PC-9 (cell line): ENCODE results near the gene COTL1. TPM values are rescaled to one million over a fixed set of nuclear protein-coding genes. Genes with fewer than 3 reads are reported as not detected.

ENCODE experiments used
- BruUV-seq: library from RNA; stranded (reverse); fragments of 400-500 nt; replicated peaks from 2 replicates; lab custom pipeline; 2021; lab: Mats Ljungman, UMichigan
- CTCF ChIA-PET: fragments of 300-600 bp; sonication (Branson Sonifier 250); formaldehyde crosslinking; loops from one replicate; lab custom pipeline; 2022; ENCODE audit warnings: antibody characterized with exemption; lab: Charles Lee
- POLR2A ChIA-PET: fragments of 300-600 bp; sonication (Branson Sonifier 250); formaldehyde crosslinking; loops from one replicate; lab custom pipeline; 2022; ENCODE audit warnings: antibody characterized with exemption; ENCODE audit not compliant: unreplicated experiment; lab: Charles Lee
- DNase-seq, 2 experiments: peaks; one replicate each; pipeline versions ENCODE4 v3.0.0 to v3.0.0-alpha.2; 2015 to 2022; ENCODE audit warnings: mixed read lengths in 1 of 2
- H2AFZ ChIP-seq: fragments of 200-600 bp; sonication (generic); 2 replicates; pipeline ENCODE4 v1.8.1; 2017; ENCODE audit warnings: antibody characterized with exemption
- H3F3A ChIP-seq: fragments of 200-600 bp; sonication (generic); 2 replicates; pipeline ENCODE4 v1.8.1; 2017; ENCODE audit warnings: antibody characterized with exemption, mild to moderate bottlenecking, low read depth; ENCODE audit not compliant: insufficient read depth
- H3K27ac ChIP-seq: fragments of 200-600 bp; sonication (generic); 2 replicates; pipeline ENCODE4 v1.6.1; 2016; ENCODE audit warnings: mixed run types
- H3K27me3 ChIP-seq: fragments of 200-600 bp; sonication (generic); 2 replicates; pipeline ENCODE4 v1.6.1; 2016; ENCODE audit warnings: low read depth, mixed run types; ENCODE audit not compliant: insufficient read depth
- H3K36me3 ChIP-seq: fragments of 200-600 bp; sonication (generic); 2 replicates; pipeline ENCODE4 v1.6.1; 2016; ENCODE audit warnings: low read depth, mixed run types
- H3K4me1 ChIP-seq: fragments of 200-600 bp; sonication (generic); replicated peaks from 2 replicates; pipeline ENCODE4 v1.6.1; 2016; ENCODE audit warnings: mixed run types; ENCODE audit not compliant: insufficient read depth
- H3K4me2 ChIP-seq: fragments of 200-600 bp; sonication (generic); 2 replicates; pipeline ENCODE4 v1.6.1; 2017; ENCODE audit warnings: mixed run types
- H3K4me3 ChIP-seq: fragments of 200-600 bp; sonication (generic); 2 replicates; pipeline ENCODE4 v1.6.1; 2016; ENCODE audit warnings: mixed run types
- H3K79me2 ChIP-seq: fragments of 200-600 bp; sonication (generic); 2 replicates; pipeline ENCODE4 v1.6.1; 2017; ENCODE audit warnings: low read depth, mixed run types
- H3K9me2 ChIP-seq: fragments of 200-600 bp; sonication (generic); 2 replicates; pipeline ENCODE4 v1.8.1; 2017; ENCODE audit warnings: mild to moderate bottlenecking; ENCODE audit not compliant: insufficient read depth
- H3K9me3 ChIP-seq: fragments of 200-600 bp; sonication (generic); 2 replicates; pipeline ENCODE4 v1.8.1; 2016; ENCODE audit warnings: low read depth; ENCODE audit not compliant: insufficient read depth
- H4K20me1 ChIP-seq: fragments of 200-600 bp; sonication (generic); 2 replicates; pipeline ENCODE4 v1.8.1; 2017; ENCODE audit not compliant: insufficient read depth
- CTCF ChIP-seq: fragments of 200-600 bp; sonication (generic); conservative IDR thresholded peaks from 2 replicates; pipeline ENCODE4 v1.6.1; 2017; ENCODE audit warnings: mixed run types, antibody characterized with exemption, mild to moderate bottlenecking, moderate library complexity
- EZH2 ChIP-seq: fragments of 200-600 bp; sonication (generic); IDR thresholded peaks from 2 replicates; pipeline ENCODE4 v1.8.0; 2017; ENCODE audit warnings: antibody characterized with exemption, low read depth
- intact Hi-C: fragments of 100-400 bp; cut with micrococcal nuclease; formaldehyde crosslinking; loops from one replicate; pipeline ENCODE4 v1.10.0; 2022; ENCODE audit not compliant: unreplicated experiment
- total RNA-seq: library from RNA; stranded (reverse); gene quantifications from 2 replicates; pipeline ENCODE4 v1.2.3, GENCODE V29; 2021

COTL1 gene
- total RNA-seq, 1 experiment from 2014 or later, result 512 TPM

GRCh38 chr16:84543253-84543652 is 74.6 kb downstream of the COTL1 start:
- BruUV-seq, result no TSS peak
- no peak overlapping the region for H3K27ac ChIP-seq
- TF ChIP-seq CTCF (no peak), EZH2 (no peak)
- H3K27me3 ChIP-seq, result no peaks in the 10 kb centered on the region
- no peak overlapping the region for H2AFZ ChIP-seq
- ChIA-PET CTCF (no interaction called here), POLR2A (interaction anchor here (0.7 kb wide), 1 partner anchor 11 kb away, joined by 7 read pairs; no protein-coding TSS in a partner anchor)
- H3K4me3 ChIP-seq, result no peak overlapping the region
- no peaks in the 10 kb centered on the region for H3K9me2 ChIP-seq
- H3K9me3 ChIP-seq, result no peaks in the 10 kb centered on the region
- intact Hi-C loops, result no loop called here
- no peaks in the 10 kb centered on the region for H3K36me3 ChIP-seq
- H3K4me2 ChIP-seq, result no peak overlapping the region
- DNase-seq, result no peak
- no peaks in the 10 kb centered on the region for H3K79me2 ChIP-seq
- H3F3A ChIP-seq, result no peaks in the 10 kb centered on the region
- no peaks in the 10 kb centered on the region for H3K4me1 ChIP-seq
- H4K20me1 ChIP-seq, result no peaks in the 10 kb centered on the region

- BruUV-seq, result no TSS peak
- CTCF ChIA-PET, result no interaction called here
- Histone ChIP-seq H3K27me3 (no peaks in the 10 kb centered on the region), H3K9me2 (no peaks in the 10 kb centered on the region), H3K4me1 (no peaks in the 10 kb centered on the region), H4K20me1 (no peaks in the 10 kb centered on the region), H3K79me2 (no peaks in the 10 kb centered on the region), H2AFZ (no peak overlapping the region), H3F3A (no peaks in the 10 kb centered on the region), H3K27ac (no peak overlapping the region), H3K36me3 (no peaks in the 10 kb centered on the region), H3K4me2 (no peak overlapping the region), H3K4me3 (no peak overlapping the region), H3K9me3 (no peaks in the 10 kb centered on the region)
- intact Hi-C loops, result no loop called here
- POLR2A ChIA-PET, result no interaction called here
- no peak for DNase-seq
- TF ChIP-seq EZH2, result no peak
- no peak for TF ChIP-seq CTCF
Observed at GRCh38 chr16:84541999-84542817, 75.7 kb downstream of the COTL1 start.

- Histone ChIP-seq H3K4me3 (no peak overlapping the region), H4K20me1 (no peaks in the 10 kb centered on the region), H3K4me2 (no peak overlapping the region), H3K27ac (no peak overlapping the region), H3F3A (no peaks in the 10 kb centered on the region), H3K9me3 (no peaks in the 10 kb centered on the region), H2AFZ (no peak overlapping the region), H3K79me2 (no peaks in the 10 kb centered on the region), H3K36me3 (no peaks in the 10 kb centered on the region), H3K9me2 (no peaks in the 10 kb centered on the region), H3K4me1 (no peaks in the 10 kb centered on the region), H3K27me3 (no peaks in the 10 kb centered on the region)
- CTCF ChIA-PET, result no interaction called here
- TF ChIP-seq EZH2 (no peak), CTCF (no peak)
- BruUV-seq, result no TSS peak
- no peak for DNase-seq
- intact Hi-C loops, result no loop called here
- POLR2A ChIA-PET, result no interaction called here
Observed at GRCh38 chr16:84540194-84540593, 77.7 kb downstream of the COTL1 start.
